Esophagus squamous epithelium (tissue), 5 donors: ENCODE data around the gene TOMM22. TPM values are rescaled to one million over a fixed set of nuclear protein-coding genes. Genes with fewer than 3 reads are reported as not detected.

Source experiments
- DNase-seq: peaks from one replicate; lab custom pipeline; 2025; lab: John Stamatoyannopoulos, UW
- H3K27ac ChIP-seq, 4 donors: fragments of 200-600 bp; sonication (generic); one replicate each; pipeline ENCODE4 v1.5.1; 2016 to 2019; ENCODE audit warnings: mild to moderate bottlenecking in 1 of 4
- H3K27me3 ChIP-seq, 4 donors: fragments of 200-600 bp; sonication (generic); 1 replicate in 3 of 4; 2 replicates in 1 of 4; pipeline versions ENCODE4 v1.5.1 to v1.6.0; 2017 to 2021; ENCODE audit warnings: antibody characterized with exemption in 1 of 4
- H3K36me3 ChIP-seq, 3 donors: fragments of 200-600 bp; sonication (generic); one replicate each; pipeline ENCODE4 v1.5.1; 2016 to 2019
- H3K4me1 ChIP-seq, 3 donors: fragments of 200-600 bp; sonication (generic); one replicate each; pipeline ENCODE4 v1.5.1; 2017 to 2019
- H3K4me3 ChIP-seq, 4 donors: fragments of 200-600 bp; sonication (generic); 1 replicate in 3 of 4; 2 replicates in 1 of 4; pipeline ENCODE4 v1.5.1; 2016 to 2019; ENCODE audit warnings: mild to moderate bottlenecking in 2 of 4, moderate library complexity in 1 of 4
- H3K9me3 ChIP-seq, 3 donors: fragments of 200-600 bp; sonication (generic); one replicate each; pipeline ENCODE4 v1.5.1; 2016 to 2019
- POLR2A ChIP-seq, 4 donors: fragments of 450-650 bp; IDR thresholded peaks; one replicate each; pipeline ENCODE4 v1.6.1; 2017; ENCODE audit warnings: antibody characterized with exemption in 4 of 4, mild to moderate bottlenecking in 4 of 4, moderate library complexity in 3 of 4
- WGBS, 2 donors: methylation state at CpG; one replicate each; pipeline ENCODE4 v1.1.5; 2018; 5-methylcytosine and 5-hydroxymethylcytosine counted together
- intact Hi-C: fragments of 100-400 bp; cut with DNase I; formaldehyde crosslinking; loops from one replicate; pipeline ENCODE4 v1.15.0; 2022
- total RNA-seq, 4 donors: library from RNA; depleted of rRNA; stranded (reverse); fragments of >200 nt; gene quantifications; one replicate each; pipeline ENCODE4 v1.1.0, GENCODE V29; 2016
- TF ChIP-seq, protein P1 (sequence below), 6 experiments: fragments of 450-650 bp in 4 of 6; fragments of 200-600 bp in 2 of 6; sonication (generic) in 2 of 6; IDR thresholded peaks; one replicate each; pipeline ENCODE4 v1.5.1; 2016 to 2019; ENCODE audit warnings: antibody characterized with exemption in 6 of 6, mild to moderate bottlenecking in 4 of 6, moderate library complexity in 4 of 6
- donor health status: DM: yes; HTN: yes; CAD: no.

The TOMM22 gene
- total RNA-seq, 4 donors from 2014 or later: 23.4 to 73.7 (median 57.2) TPM

- intact Hi-C loops: no loop called here
- WGBS, 2 donors: 68 to 96% methylated on average over 3 to 4 of the region's 6 CpGs
- no peak for TF ChIP-seq POLR2A (IDR thresholded peaks at IDR 0.05)
- TF ChIP-seq, protein P1, sequence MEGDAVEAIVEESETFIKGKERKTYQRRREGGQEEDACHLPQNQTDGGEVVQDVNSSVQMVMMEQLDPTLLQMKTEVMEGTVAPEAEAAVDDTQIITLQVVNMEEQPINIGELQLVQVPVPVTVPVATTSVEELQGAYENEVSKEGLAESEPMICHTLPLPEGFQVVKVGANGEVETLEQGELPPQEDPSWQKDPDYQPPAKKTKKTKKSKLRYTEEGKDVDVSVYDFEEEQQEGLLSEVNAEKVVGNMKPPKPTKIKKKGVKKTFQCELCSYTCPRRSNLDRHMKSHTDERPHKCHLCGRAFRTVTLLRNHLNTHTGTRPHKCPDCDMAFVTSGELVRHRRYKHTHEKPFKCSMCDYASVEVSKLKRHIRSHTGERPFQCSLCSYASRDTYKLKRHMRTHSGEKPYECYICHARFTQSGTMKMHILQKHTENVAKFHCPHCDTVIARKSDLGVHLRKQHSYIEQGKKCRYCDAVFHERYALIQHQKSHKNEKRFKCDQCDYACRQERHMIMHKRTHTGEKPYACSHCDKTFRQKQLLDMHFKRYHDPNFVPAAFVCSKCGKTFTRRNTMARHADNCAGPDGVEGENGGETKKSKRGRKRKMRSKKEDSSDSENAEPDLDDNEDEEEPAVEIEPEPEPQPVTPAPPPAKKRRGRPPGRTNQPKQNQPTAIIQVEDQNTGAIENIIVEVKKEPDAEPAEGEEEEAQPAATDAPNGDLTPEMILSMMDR (IDR thresholded peaks at IDR 0.05): no peak
- H3K27ac ChIP-seq: peak overlapping the region in 2 of 4 donors; percentile 82 to 83
- no peaks in the 10 kb centered on the region for H3K9me3 ChIP-seq
- H3K36me3 ChIP-seq: peaks cover 60 to 88% (median 70%) of the 10 kb centered on the region in 3 donors
- H3K27me3 ChIP-seq: no peaks in the 10 kb centered on the region
- H3K4me3 ChIP-seq: no peak overlapping the region
- peaks cover 21 to 54% (median 27%) of the 10 kb centered on the region in 3 donors for H3K4me1 ChIP-seq
- DNase-seq: no peak
Observed at GRCh38 chr22:38731703-38732161, 50.0 kb downstream of the TOMM22 start.

GRCh38 chr22:38732251-38732815 lies 50.6 kb downstream of the TOMM22 start:
- Histone ChIP-seq H3K4me3 (no peak overlapping the region), H3K4me1 (peaks cover 21 to 54% (median 27%) of the 10 kb centered on the region in 3 donors), H3K36me3 (peaks cover 60 to 88% (median 68%) of the 10 kb centered on the region in 3 donors), H3K27ac (peak overlapping the region in 3 of 4 donors; percentile 75 to 83 (median 82)), H3K9me3 (no peaks in the 10 kb centered on the region), H3K27me3 (no peaks in the 10 kb centered on the region)
- 51 to 64% methylated on average over 5 to 10 of the region's 13 CpGs for WGBS, 2 donors
- no peak for DNase-seq
- intact Hi-C loops: no loop called here
- TF ChIP-seq, protein P1 (IDR thresholded peaks at IDR 0.05): no peak
- no peak for TF ChIP-seq POLR2A (IDR thresholded peaks at IDR 0.05)

DNA sequence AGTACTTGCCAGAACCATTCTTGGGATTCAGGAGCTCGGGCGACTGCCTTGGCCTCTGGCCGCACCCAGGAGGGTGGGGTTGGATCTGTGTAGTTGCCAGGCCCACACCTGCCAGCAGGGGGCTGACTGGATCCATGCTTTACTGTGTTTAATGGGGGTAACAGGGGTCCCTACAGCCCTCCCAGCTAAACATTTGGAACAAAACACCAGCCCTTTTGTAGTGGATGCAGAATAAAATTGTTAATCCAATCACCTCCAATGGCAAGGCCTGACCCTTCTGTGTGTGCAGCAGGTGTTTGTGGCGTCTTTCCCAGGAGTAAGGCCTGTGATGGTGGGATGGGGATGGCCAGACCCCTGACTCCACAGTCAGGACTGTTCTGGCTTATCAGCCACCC lies 51.6 kb downstream of the TOMM22 start:
- intact Hi-C loops: no loop called here
- no peak for DNase-seq
- peaks cover 60 to 88% (median 68%) of the 10 kb centered on the region in 3 donors for H3K36me3 ChIP-seq
- 34% methylated on average over 4 of the region's 4 CpGs; no CpG with 5 or more reads in 1 of the 2 donors for WGBS, 2 donors
- TF ChIP-seq, protein P1 (IDR thresholded peaks at IDR 0.05): peak; percentile 74 to 89 (median 78)
- no peak for TF ChIP-seq POLR2A (IDR thresholded peaks at IDR 0.05)
- H3K27me3 ChIP-seq: no peaks in the 10 kb centered on the region
- peak overlapping the region; percentile 60 to 83 (median 78) for H3K27ac ChIP-seq
- peaks cover 21 to 54% (median 27%) of the 10 kb centered on the region in 3 donors for H3K4me1 ChIP-seq
- H3K4me3 ChIP-seq: no peak overlapping the region
- H3K9me3 ChIP-seq: no peaks in the 10 kb centered on the region

GRCh38 chr22:38733724-38734381 lies 52.1 kb downstream of the TOMM22 start:
- Histone ChIP-seq H3K27ac (peak overlapping the region; percentile 60 to 83 (median 78)), H3K4me3 (no peak overlapping the region), H3K27me3 (no peaks in the 10 kb centered on the region), H3K4me1 (peaks cover 21 to 54% (median 27%) of the 10 kb centered on the region in 3 donors), H3K36me3 (peaks cover 60 to 88% (median 70%) of the 10 kb centered on the region in 3 donors), H3K9me3 (no peaks in the 10 kb centered on the region)
- intact Hi-C loops: no loop called here
- WGBS, 2 donors: 70 to 100% methylated on average over 1 to 4 of the region's 8 CpGs
- DNase-seq: no peak
- no peak for TF ChIP-seq POLR2A (IDR thresholded peaks at IDR 0.05)
- TF ChIP-seq, protein P1 (IDR thresholded peaks at IDR 0.05): no peak
